Caco-2 (cell line): Measurements from ENCODE around the gene FUT7. TPM values are rescaled to one million over a fixed set of nuclear protein-coding genes. Genes with fewer than 3 reads are reported as not detected.
A peak's percentile ranks its signal among the peaks of the same experiment; 100 is the strongest.

Experiments used
- BruUV-seq: library from RNA; stranded (reverse); fragments of 400-500 nt; replicated peaks from 2 replicates; lab custom pipeline; 2021; lab: Mats Ljungman, UMichigan
- CTCF ChIA-PET: fragments of 300-600 bp; sonication (Branson Sonifier 250); formaldehyde crosslinking; loops from one replicate; lab custom pipeline; 2022; ENCODE audit warnings: antibody characterized with exemption; lab: Charles Lee
- POLR2A ChIA-PET: fragments of 300-600 bp; sonication (Branson Sonifier 250); formaldehyde crosslinking; loops from one replicate; lab custom pipeline; 2022; ENCODE audit warnings: antibody characterized with exemption; lab: Charles Lee
- DNase-seq, 2 experiments: peaks; one replicate each; pipeline versions ENCODE4 v3.0.0 to v3.0.0-alpha.2; 2020 to 2022
- H3K27me3 ChIP-seq: replicated peaks from 2 replicates; pipeline ENCODE4 v1.6.0; 2011; ENCODE audit warnings: low read length; ENCODE audit not compliant: control insufficient read depth, insufficient read depth
- H3K36me3 ChIP-seq: 2 replicates; pipeline ENCODE4 v1.5.1; 2011; ENCODE audit warnings: low read length; ENCODE audit not compliant: control insufficient read depth, insufficient read depth
- H3K4me1 ChIP-seq: fragments of 250-450 bp; sonication (Bioruptor Pico); 2 replicates; pipeline ENCODE4 v1.5.1; 2020; ENCODE audit warnings: mild to moderate bottlenecking
- H3K4me3 ChIP-seq: 2 replicates; pipeline ENCODE4 v1.5.1; 2011; ENCODE audit warnings: low read depth, mild to moderate bottlenecking, control low read depth, low read length
- H3K9me3 ChIP-seq: fragments of 250-450 bp; sonication (Bioruptor Pico); 2 replicates; pipeline ENCODE4 v1.5.1; 2020; ENCODE audit warnings: mild to moderate bottlenecking, moderate library complexity
- H3K27ac Mint-ChIP-seq: one replicate; pipeline ENCODE4 v1.8.0; 2022; ENCODE audit warnings: mixed read lengths; ENCODE audit not compliant: unreplicated experiment
- H3K27me3 Mint-ChIP-seq: one replicate; pipeline ENCODE4 v1.8.0; 2022; ENCODE audit warnings: mixed read lengths; ENCODE audit not compliant: insufficient read depth, unreplicated experiment
- H3K36me3 Mint-ChIP-seq: one replicate; pipeline ENCODE4 v1.8.0; 2022; ENCODE audit warnings: mild to moderate bottlenecking, mixed read lengths; ENCODE audit not compliant: insufficient read depth, unreplicated experiment
- H3K4me1 Mint-ChIP-seq: one replicate; pipeline ENCODE4 v1.8.0; 2022; ENCODE audit warnings: low read depth, mixed read lengths; ENCODE audit not compliant: unreplicated experiment
- H3K4me3 Mint-ChIP-seq: one replicate; pipeline ENCODE4 v1.8.0; 2022; ENCODE audit warnings: mild to moderate bottlenecking, moderate library complexity, mixed read lengths; ENCODE audit not compliant: unreplicated experiment
- H3K9me3 Mint-ChIP-seq: one replicate; pipeline ENCODE4 v1.8.0; 2022; ENCODE audit warnings: mixed read lengths; ENCODE audit not compliant: unreplicated experiment
- CTCF ChIP-seq, 2 experiments: fragments of 200-600 bp in 1 of 2; IDR thresholded peaks; 1 replicate in 1 of 2; 2 replicates in 1 of 2; pipeline versions ENCODE4 v1.5.1 to v1.8.0; 2011 to 2022; ENCODE audit warnings: antibody characterized with exemption in 1 of 2, control low read depth in 1 of 2, inconsistent platforms in 1 of 2, low read depth in 1 of 2, low read length in 1 of 2, mild to moderate bottlenecking in 1 of 2, moderate library complexity in 1 of 2; ENCODE audit not compliant: insufficient read depth in 1 of 2, severe bottlenecking in 1 of 2, unreplicated experiment in 1 of 2
- intact Hi-C: fragments of 100-400 bp; cut with micrococcal nuclease; formaldehyde crosslinking; loops from one replicate; pipeline ENCODE4 v1.10.0; 2022; ENCODE audit not compliant: unreplicated experiment
- total RNA-seq: library from RNA; stranded (reverse); gene quantifications from 2 replicates; pipeline ENCODE4 v1.2.3, GENCODE V29; 2022

The FUT7 gene
- total RNA-seq, 1 experiment from 2014 or later: not detected

DNA sequence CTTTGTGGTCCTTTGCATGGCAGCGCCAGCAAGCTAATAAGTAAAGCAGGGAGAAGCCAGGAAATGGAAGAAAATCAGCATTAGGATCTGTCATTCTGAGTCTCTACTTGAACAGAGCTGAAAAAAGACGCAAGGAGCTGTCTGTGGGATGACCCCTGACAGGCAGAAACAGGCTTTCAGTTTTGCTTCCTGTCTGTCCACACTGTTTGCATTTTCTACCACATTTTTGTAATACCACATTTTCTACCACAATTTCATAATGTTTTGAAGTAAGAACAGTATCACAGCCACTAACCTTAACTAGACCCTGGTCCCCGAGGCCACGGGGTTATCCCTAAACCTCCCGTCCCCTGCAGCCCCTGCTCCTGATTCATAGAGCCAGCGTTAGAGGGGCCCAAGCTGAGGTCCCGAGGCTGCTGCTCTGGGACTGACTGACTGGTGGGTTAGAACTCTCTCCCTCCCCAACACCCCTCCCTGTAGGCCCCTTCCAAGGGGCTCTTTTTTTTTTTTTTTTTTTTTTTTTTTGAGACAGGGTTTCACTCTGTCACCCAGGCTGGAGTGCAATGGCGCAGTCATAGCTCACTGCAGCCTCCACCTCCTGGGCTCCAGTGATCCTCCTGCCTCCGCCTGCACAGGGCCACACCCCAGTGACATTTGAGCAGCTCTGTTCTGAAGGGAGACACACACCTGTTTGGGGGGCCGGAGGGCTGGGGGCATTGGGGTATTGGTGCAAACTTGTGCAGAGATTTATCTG, 31.5 kb downstream of the FUT7 start:
- H3K4me1 ChIP-seq: peaks cover 24% of the 10 kb centered on the region
- intact Hi-C loops: no loop called here
- Mint-ChIP-seq H3K4me1 (peaks cover 10% of the 10 kb centered on the region), H3K36me3 (peaks cover 28% of the 10 kb centered on the region), H3K27me3 (no peaks in the 10 kb centered on the region), H3K9me3 (no peaks in the 10 kb centered on the region), H3K27ac (no peak overlapping the region), H3K4me3 (no peak overlapping the region)
- TF ChIP-seq CTCF (IDR thresholded peaks at IDR 0.05; ENCODE audit: insufficient read depth in 1 of 2, low read depth in 1 of 2, low read length in 1 of 2, severe bottlenecking in 1 of 2, unreplicated experiment in 1 of 2): no peak
- POLR2A ChIA-PET: no interaction called here
- H3K9me3 ChIP-seq: no peaks in the 10 kb centered on the region
- CTCF ChIA-PET: interaction anchor here (0.6 to 1.2 kb wide), 2 partner anchors 35 to 140 kb away, joined by 4 to 5 read pairs; no protein-coding TSS in a partner anchor
- DNase-seq: no peak
- no peaks in the 10 kb centered on the region for H3K36me3 ChIP-seq
- BruUV-seq: no TSS peak
- H3K27me3 ChIP-seq: no peaks in the 10 kb centered on the region
- H3K4me3 ChIP-seq: no peak overlapping the region

DNA sequence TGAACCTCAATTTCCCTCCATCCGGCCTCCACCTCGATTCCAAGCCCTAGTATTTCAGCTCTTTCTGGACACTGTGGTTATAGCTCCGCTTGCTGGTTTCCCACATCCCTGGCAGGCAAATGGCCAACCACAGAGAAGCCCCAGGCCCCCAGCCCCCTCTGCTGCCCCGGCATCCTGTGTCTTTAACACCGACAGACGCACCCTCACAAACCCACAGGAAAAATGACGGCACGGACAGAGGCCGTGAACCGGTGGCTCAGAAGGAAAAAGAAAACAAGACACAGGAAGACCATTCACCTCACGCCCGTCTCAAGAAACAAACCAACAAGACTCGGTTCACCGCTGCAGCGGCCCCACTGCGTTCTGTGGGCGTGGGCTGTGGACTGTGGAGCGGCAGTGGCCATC, 34.1 kb downstream of the FUT7 start:
- POLR2A ChIA-PET: no interaction called here
- H3K36me3 Mint-ChIP-seq: peaks cover 37% of the 10 kb centered on the region
- no TSS peak for BruUV-seq
- intact Hi-C loops: loop anchor here (2.0 kb wide), 1 partner anchor 49 kb away; no protein-coding TSS in a partner anchor
- Histone ChIP-seq H3K9me3 (no peaks in the 10 kb centered on the region), H3K4me3 (no peak overlapping the region), H3K4me1 (peaks cover 28% of the 10 kb centered on the region), H3K36me3 (no peaks in the 10 kb centered on the region), H3K27me3 (no peaks in the 10 kb centered on the region)
- CTCF ChIA-PET: interaction anchor here (1.0 to 2.8 kb wide), 2 partner anchors 37 to 50 kb away, joined by 4 to 12 read pairs; no protein-coding TSS in a partner anchor
- peak overlapping the region; percentile 48 for H3K4me3 Mint-ChIP-seq
- H3K27me3 Mint-ChIP-seq: no peaks in the 10 kb centered on the region
- no peaks in the 10 kb centered on the region for H3K9me3 Mint-ChIP-seq
- DNase-seq: no peak
- no peak overlapping the region for H3K27ac Mint-ChIP-seq
- TF ChIP-seq CTCF (IDR thresholded peaks at IDR 0.05; ENCODE audit: insufficient read depth in 1 of 2, low read depth in 1 of 2, low read length in 1 of 2, severe bottlenecking in 1 of 2, unreplicated experiment in 1 of 2): no peak
- peaks cover 10% of the 10 kb centered on the region for H3K4me1 Mint-ChIP-seq

DNA sequence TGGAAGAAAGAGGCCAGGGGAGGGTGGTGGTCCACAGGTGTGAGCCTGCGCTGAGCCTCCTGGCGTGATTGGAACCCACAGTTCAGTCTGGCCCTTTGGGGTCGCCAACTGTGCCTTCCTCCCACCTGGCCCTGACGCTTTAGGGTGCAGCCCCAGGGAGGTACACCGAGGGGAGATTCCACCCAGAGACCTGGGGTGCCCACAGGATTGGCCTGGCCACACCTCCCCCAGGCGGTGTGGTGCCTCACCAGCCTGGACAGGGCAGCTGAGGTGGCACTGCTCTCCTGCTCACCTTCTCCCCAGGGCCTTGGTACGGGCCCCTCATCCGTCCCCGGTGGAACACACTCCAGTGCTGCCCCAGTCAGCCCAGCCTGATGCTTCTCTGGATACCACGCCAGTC, 34.5 kb downstream of the FUT7 start:
- Mint-ChIP-seq H3K9me3 (no peaks in the 10 kb centered on the region), H3K27me3 (no peaks in the 10 kb centered on the region), H3K27ac (no peak overlapping the region), H3K4me1 (peaks cover 10% of the 10 kb centered on the region), H3K4me3 (peak overlapping the region; percentile 48), H3K36me3 (peaks cover 37% of the 10 kb centered on the region)
- Histone ChIP-seq H3K27me3 (no peaks in the 10 kb centered on the region), H3K9me3 (no peaks in the 10 kb centered on the region), H3K4me3 (no peak overlapping the region), H3K4me1 (peaks cover 28% of the 10 kb centered on the region), H3K36me3 (no peaks in the 10 kb centered on the region)
- intact Hi-C loops: loop anchor here (2.0 kb wide), 1 partner anchor 49 kb away; no protein-coding TSS in a partner anchor
- ChIA-PET CTCF (interaction anchor here (1.0 to 2.8 kb wide), 2 partner anchors 38 to 50 kb away, joined by 4 to 12 read pairs; no protein-coding TSS in a partner anchor), POLR2A (no interaction called here)
- DNase-seq: no peak
- no TSS peak for BruUV-seq
- TF ChIP-seq CTCF (IDR thresholded peaks at IDR 0.05; ENCODE audit: insufficient read depth in 1 of 2, low read depth in 1 of 2, low read length in 1 of 2, severe bottlenecking in 1 of 2, unreplicated experiment in 1 of 2): no peak
